Esophagus muscularis mucosa (tissue), 4 donors: Measurements from ENCODE around the gene XIRP2.

Experiments used
- EP300 ChIP-seq: sonication (generic); formaldehyde crosslinking; IDR thresholded peaks from one replicate; pipeline ENCODE4 v1.6.1; 2017; ENCODE audit warnings: antibody characterized with exemption
- POLR2A ChIP-seq: fragments of 450-650 bp; IDR thresholded peaks from one replicate; pipeline ENCODE4 v1.6.1; 2017; ENCODE audit warnings: antibody characterized with exemption, moderate library complexity, mild to moderate bottlenecking, low read depth
- TF ChIP-seq, protein P1 (sequence below), 3 experiments: fragments of 200-600 bp in 2 of 3; fragments of 450-650 bp in 1 of 3; sonication (generic) in 2 of 3; IDR thresholded peaks; one replicate each; pipeline ENCODE4 v1.5.1; 2017 to 2019; ENCODE audit warnings: antibody characterized with exemption in 3 of 3, mild to moderate bottlenecking in 2 of 3, moderate library complexity in 1 of 3

DNA sequence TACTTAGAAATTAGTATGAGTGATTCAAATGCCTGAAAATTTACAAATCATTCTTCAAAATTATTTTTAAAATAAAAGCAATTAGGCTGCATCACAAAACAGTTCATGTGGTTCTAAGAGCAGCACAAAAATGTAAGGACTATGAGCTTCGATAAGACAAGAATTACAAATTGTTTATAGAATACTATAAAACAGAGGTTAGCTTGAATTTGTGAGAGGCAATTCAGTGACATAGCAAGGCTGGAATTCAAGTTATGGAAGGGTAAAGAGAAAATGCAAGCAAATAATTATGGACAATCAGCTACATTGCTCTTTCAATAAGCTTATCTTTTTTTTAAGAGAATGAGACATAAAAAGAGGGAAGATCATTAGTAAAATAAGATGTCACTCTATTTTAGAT lies 7.1 kb upstream of the XIRP2 start:
- TF ChIP-seq POLR2A (no peak), EP300 (no peak)
- TF ChIP-seq, protein P1, sequence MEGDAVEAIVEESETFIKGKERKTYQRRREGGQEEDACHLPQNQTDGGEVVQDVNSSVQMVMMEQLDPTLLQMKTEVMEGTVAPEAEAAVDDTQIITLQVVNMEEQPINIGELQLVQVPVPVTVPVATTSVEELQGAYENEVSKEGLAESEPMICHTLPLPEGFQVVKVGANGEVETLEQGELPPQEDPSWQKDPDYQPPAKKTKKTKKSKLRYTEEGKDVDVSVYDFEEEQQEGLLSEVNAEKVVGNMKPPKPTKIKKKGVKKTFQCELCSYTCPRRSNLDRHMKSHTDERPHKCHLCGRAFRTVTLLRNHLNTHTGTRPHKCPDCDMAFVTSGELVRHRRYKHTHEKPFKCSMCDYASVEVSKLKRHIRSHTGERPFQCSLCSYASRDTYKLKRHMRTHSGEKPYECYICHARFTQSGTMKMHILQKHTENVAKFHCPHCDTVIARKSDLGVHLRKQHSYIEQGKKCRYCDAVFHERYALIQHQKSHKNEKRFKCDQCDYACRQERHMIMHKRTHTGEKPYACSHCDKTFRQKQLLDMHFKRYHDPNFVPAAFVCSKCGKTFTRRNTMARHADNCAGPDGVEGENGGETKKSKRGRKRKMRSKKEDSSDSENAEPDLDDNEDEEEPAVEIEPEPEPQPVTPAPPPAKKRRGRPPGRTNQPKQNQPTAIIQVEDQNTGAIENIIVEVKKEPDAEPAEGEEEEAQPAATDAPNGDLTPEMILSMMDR (IDR thresholded peaks at IDR 0.05), result no peak
